ES-I3 (cell line): ENCODE results near the gene CDH2.
A peak's percentile ranks its signal among the peaks of the same experiment; 100 is the strongest.

ENCODE experiments used
- H3K36me3 ChIP-seq: 2 replicates; pipeline ENCODE4 v1.6.1; 2013; ENCODE audit warnings: mild to moderate bottlenecking, low read length, control low read depth, moderate library complexity; ENCODE audit not compliant: insufficient read depth
- H3K4me1 ChIP-seq: 2 replicates; pipeline ENCODE4 v1.6.1; 2013; ENCODE audit warnings: mild to moderate bottlenecking, control low read depth, low read length; ENCODE audit not compliant: insufficient read depth
- H3K9ac ChIP-seq: 2 replicates; pipeline ENCODE4 v1.6.1; 2013; ENCODE audit warnings: low read depth, mild to moderate bottlenecking, low read length, moderate library complexity
- H3K9me3 ChIP-seq: 2 replicates; pipeline ENCODE4 v1.6.1; 2013; ENCODE audit warnings: mild to moderate bottlenecking, low read length, moderate library complexity; ENCODE audit not compliant: control insufficient read depth, insufficient read depth

CDH2 gene

GRCh38 chr18:28176948-28177827 lies at the start of gene CDH2:
Gene CDH2 (minus strand): TSS chr18:28177130. CDS start chr18:28177022, 108 bp downstream.
- no peaks in the 10 kb centered on the region for H3K36me3 ChIP-seq
- peaks cover 23% of the 10 kb centered on the region for H3K4me1 ChIP-seq
- peak within 1 kb of the TSS; percentile 91 for H3K9ac ChIP-seq
- no peaks in the 10 kb centered on the region for H3K9me3 ChIP-seq

- no peaks in the 10 kb centered on the region for H3K36me3 ChIP-seq
- H3K4me1 ChIP-seq: no peaks in the 10 kb centered on the region
Observed at GRCh38 chr18:28212060-28212459, 35.1 kb upstream of the CDH2 start.

DNA sequence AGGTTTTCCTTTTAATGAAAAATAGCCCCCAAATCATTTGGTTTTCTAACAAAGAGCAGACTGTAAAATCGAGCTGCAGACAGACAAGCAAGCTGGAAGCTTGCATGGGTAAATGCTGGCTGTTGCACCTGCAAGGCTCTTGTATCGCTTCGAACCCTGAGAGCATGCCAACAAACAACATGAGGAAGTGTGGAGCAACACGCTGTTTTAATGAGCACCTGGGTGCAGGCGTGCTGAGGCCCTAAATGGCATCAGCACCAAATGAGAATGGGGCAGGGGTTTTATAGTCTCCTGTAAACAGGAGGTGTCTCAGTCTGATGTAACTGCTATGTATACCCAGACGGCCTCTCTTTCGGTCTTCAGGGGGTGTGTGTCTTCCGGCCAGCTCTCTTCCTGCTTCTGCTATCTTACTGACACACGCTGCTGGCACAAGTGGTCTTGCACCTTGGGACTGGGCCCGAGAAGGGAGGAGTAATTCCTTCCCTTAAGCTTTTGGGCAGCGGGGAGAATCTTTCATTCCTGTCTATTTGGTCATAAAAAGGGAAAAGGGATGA lies 31.9 kb upstream of the CDH2 start:
- H3K9ac ChIP-seq: no peak overlapping the region
- no peaks in the 10 kb centered on the region for H3K36me3 ChIP-seq
- H3K9me3 ChIP-seq: no peaks in the 10 kb centered on the region
- no peaks in the 10 kb centered on the region for H3K4me1 ChIP-seq

More at GRCh38 chr18:28212060-28212459, 35.1 kb upstream of the CDH2 start:
- Histone ChIP-seq H3K9ac (no peak overlapping the region), H3K9me3 (no peaks in the 10 kb centered on the region)

- Histone ChIP-seq H3K9ac (no peak overlapping the region), H3K36me3 (no peaks in the 10 kb centered on the region), H3K9me3 (no peaks in the 10 kb centered on the region), H3K4me1 (no peaks in the 10 kb centered on the region)
Observed at GRCh38 chr18:28208268-28208667, 31.3 kb upstream of the CDH2 start.

DNA sequence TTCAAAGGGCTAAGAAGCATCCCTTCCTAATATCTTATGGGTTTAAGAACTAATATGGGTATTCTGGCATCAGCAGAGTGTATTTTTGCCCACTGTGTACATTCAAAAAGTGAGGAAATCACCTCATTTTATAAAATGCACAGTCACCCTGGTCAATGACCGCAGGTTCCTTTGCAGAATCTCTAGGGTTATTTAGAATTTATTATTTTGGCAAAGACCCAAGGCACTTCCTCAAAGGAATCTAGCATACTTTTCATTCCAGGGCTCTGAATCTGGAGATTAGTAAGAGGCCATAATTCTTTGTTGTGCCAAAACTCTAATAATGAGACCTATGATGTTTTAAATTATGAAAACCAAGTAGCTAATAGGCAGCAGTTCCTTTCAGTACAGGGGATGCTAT lies 27.2 kb upstream of the CDH2 start:
- H3K36me3 ChIP-seq: no peaks in the 10 kb centered on the region
- H3K9ac ChIP-seq: no peak overlapping the region
- no peaks in the 10 kb centered on the region for H3K9me3 ChIP-seq
- H3K4me1 ChIP-seq: no peaks in the 10 kb centered on the region

DNA sequence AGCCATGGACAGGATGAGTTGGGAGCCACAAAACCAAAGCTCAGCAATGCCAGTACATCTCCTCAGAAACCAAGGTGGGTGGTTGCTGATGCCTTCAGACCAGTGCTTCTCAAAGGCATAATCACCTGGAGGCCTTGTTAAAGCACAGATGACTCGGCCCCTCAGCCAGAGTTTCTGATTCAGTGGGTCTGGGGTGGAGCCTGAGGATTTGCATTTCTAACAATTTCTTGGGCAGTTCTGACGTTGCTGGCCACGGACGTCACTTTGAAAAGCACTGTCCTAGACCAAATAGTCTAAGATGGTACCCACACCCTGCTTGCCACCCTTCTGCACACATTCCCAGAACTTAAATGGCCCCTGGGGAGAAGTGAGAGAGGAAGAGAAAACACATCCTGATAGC lies 24.1 kb upstream of the CDH2 start:
- H3K9ac ChIP-seq: no peak overlapping the region
- H3K9me3 ChIP-seq: no peaks in the 10 kb centered on the region
- H3K4me1 ChIP-seq: no peaks in the 10 kb centered on the region; the same call in 1 of the 2 replicates
- H3K36me3 ChIP-seq: no peaks in the 10 kb centered on the region

DNA sequence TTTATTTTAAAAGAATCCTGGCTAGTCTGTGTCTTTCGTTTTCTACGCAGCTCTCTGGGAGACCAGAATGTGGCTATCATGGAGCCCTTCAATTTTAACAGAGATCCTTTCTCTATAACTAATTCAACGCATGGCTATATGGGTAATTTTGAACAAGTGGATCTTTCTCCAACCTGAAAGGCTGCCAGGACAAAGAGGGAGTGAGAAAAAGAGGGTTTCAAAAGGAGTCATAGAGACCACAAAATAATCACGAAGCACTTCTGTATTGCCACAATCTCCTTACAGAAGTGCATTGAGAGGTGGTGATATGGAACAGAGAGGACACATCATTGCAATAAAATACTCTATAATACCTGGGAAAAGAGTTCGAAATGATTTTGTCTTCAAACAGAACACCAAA lies 21.7 kb upstream of the CDH2 start:
- Histone ChIP-seq H3K4me1 (no peaks in the 10 kb centered on the region; the same call in 1 of the 2 replicates), H3K9ac (no peak overlapping the region), H3K36me3 (no peaks in the 10 kb centered on the region), H3K9me3 (no peaks in the 10 kb centered on the region)

DNA sequence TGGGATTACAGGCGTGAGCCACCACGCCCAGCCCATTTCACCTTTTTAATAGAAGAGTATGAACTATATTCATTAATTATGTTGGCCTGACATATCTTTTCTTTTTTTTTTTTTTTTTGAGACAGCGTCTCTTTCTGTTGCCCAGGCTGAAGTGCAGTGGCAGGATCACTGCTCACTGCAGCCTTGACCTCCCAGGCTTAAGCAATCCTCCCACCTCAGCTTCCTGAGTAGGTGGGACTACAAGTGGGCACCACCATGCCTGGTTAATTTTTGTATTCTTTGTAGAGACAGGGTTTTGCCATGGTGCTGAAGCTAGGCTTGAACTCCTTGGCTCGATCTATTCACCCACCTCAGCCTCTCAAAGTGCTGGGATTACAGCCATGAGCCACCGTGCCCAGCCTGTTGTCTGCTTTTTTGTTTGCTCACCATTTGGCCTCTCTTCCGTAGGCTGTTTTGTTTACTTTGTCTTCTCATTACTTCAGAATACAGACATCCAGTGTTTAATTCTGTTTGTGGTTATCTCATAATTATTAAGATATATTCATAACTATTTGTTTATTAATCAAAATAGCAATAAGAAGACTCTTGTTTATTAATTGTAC lies 16.3 kb upstream of the CDH2 start:
- no peaks in the 10 kb centered on the region; the same call in 1 of the 2 replicates for H3K4me1 ChIP-seq
- peaks cover 6% of the 10 kb centered on the region; the same call in 1 of the 2 replicates for H3K9me3 ChIP-seq

GRCh38 chr18:28189400-28190239 lies 12.7 kb upstream of the CDH2 start:
- Histone ChIP-seq H3K4me1 (no peaks in the 10 kb centered on the region), H3K9me3 (peaks cover 6% of the 10 kb centered on the region; the same call in 1 of the 2 replicates), H3K9ac (no peak overlapping the region), H3K36me3 (no peaks in the 10 kb centered on the region)

More for the DNA sequence above, 16.3 kb upstream of the CDH2 start:
- H3K9ac ChIP-seq: no peak overlapping the region
- no peaks in the 10 kb centered on the region for H3K36me3 ChIP-seq

- no peaks in the 10 kb centered on the region for H3K36me3 ChIP-seq
- H3K9me3 ChIP-seq: peaks cover 5% of the 10 kb centered on the region; the same call in 1 of the 2 replicates
- H3K4me1 ChIP-seq: peaks cover 25% of the 10 kb centered on the region
- H3K9ac ChIP-seq: no peak overlapping the region
Observed at GRCh38 chr18:28185121-28185520, 8.2 kb upstream of the CDH2 start.

GRCh38 chr18:28183418-28184078 lies 6.6 kb upstream of the CDH2 start:
- H3K9me3 ChIP-seq: no peaks in the 10 kb centered on the region
- H3K9ac ChIP-seq: no peak overlapping the region
- H3K36me3 ChIP-seq: no peaks in the 10 kb centered on the region
- peaks cover 32% of the 10 kb centered on the region for H3K4me1 ChIP-seq

GRCh38 chr18:28181616-28182015 lies 4.7 kb upstream of the CDH2 start:
- no peaks in the 10 kb centered on the region for H3K9me3 ChIP-seq
- H3K36me3 ChIP-seq: no peaks in the 10 kb centered on the region
- H3K4me1 ChIP-seq: peaks cover 32% of the 10 kb centered on the region
- no peak overlapping the region for H3K9ac ChIP-seq

GRCh38 chr18:28178720-28179119 lies 1.8 kb upstream of the CDH2 start:
- peak overlapping the region; percentile 91 for H3K9ac ChIP-seq
- no peaks in the 10 kb centered on the region for H3K9me3 ChIP-seq
- no peaks in the 10 kb centered on the region for H3K36me3 ChIP-seq
- H3K4me1 ChIP-seq: peaks cover 37% of the 10 kb centered on the region
